Central memory CD8-positive, alpha-beta T cell (primary cell): ENCODE measurements around the gene SORCS2.

Experiments used
- ATAC-seq: fragments of 150-1000 bp; cut with Tn5 transposase; replicated peaks from 2 replicates; pipeline ENCODE4 v1.10.0; 2022; ENCODE audit warnings: mild to moderate bottlenecking, moderate FRiP score, moderate number of reproducible peaks; ENCODE audit not compliant: poor library complexity, severe bottlenecking; ENCODE audit errors: extremely low read depth
- DNase-seq, 2 donors: peaks; one replicate each; pipeline ENCODE4 v3.0.0; 2021; ENCODE audit warnings: low spot score in 2 of 2
- H3K27ac Mint-ChIP-seq: one replicate; pipeline ENCODE4 v1.8.0; 2022; ENCODE audit warnings: low read depth, mild to moderate bottlenecking, moderate library complexity, mixed read lengths
- H3K27me3 Mint-ChIP-seq: one replicate; pipeline ENCODE4 v1.8.0; 2022; ENCODE audit warnings: mixed read lengths
- H3K36me3 Mint-ChIP-seq: one replicate; pipeline ENCODE4 v1.8.0; 2022; ENCODE audit warnings: mild to moderate bottlenecking, moderate library complexity, mixed read lengths; ENCODE audit not compliant: insufficient read depth
- H3K4me1 Mint-ChIP-seq: one replicate; pipeline ENCODE4 v1.8.0; 2022; ENCODE audit warnings: mixed read lengths
- H3K4me3 Mint-ChIP-seq: one replicate; pipeline ENCODE4 v1.8.0; 2022; ENCODE audit warnings: mild to moderate bottlenecking, moderate library complexity, mixed read lengths
- H3K9me3 Mint-ChIP-seq: one replicate; pipeline ENCODE4 v1.8.0; 2022; ENCODE audit warnings: mixed read lengths

The SORCS2 gene

GRCh38 chr4:7547368-7548040 is 355.2 kb downstream of the SORCS2 start:
- Mint-ChIP-seq H3K9me3 (peaks cover 6% of the 10 kb centered on the region), H3K27me3 (peaks cover 44% of the 10 kb centered on the region), H3K27ac (no peak overlapping the region), H3K4me1 (no peaks in the 10 kb centered on the region), H3K36me3 (no peaks in the 10 kb centered on the region), H3K4me3 (no peak overlapping the region)
- no peak for ATAC-seq
- no peak for DNase-seq

GRCh38 chr4:7549866-7550265 is 357.5 kb downstream of the SORCS2 start:
- Mint-ChIP-seq H3K4me1 (no peaks in the 10 kb centered on the region), H3K27ac (no peak overlapping the region), H3K27me3 (peaks cover 44% of the 10 kb centered on the region), H3K36me3 (no peaks in the 10 kb centered on the region), H3K9me3 (peaks cover 28% of the 10 kb centered on the region), H3K4me3 (no peak overlapping the region)
- no peak for DNase-seq
- no peak for ATAC-seq

- Mint-ChIP-seq H3K27me3 (peaks cover 27% of the 10 kb centered on the region), H3K9me3 (peaks cover 28% of the 10 kb centered on the region)
These were observed 360.1 kb downstream of the SORCS2 start for GRCh38 chr4:7552466-7552865.

GRCh38 chr4:7553280-7553679 is 360.9 kb downstream of the SORCS2 start:
- H3K4me1 Mint-ChIP-seq, result no peaks in the 10 kb centered on the region
- H3K27me3 Mint-ChIP-seq, result peaks cover 19% of the 10 kb centered on the region
- ATAC-seq (no peak), DNase-seq (no peak)
- H3K27ac Mint-ChIP-seq, result no peak overlapping the region
- no peak overlapping the region for H3K4me3 Mint-ChIP-seq
- no peaks in the 10 kb centered on the region for H3K36me3 Mint-ChIP-seq
- H3K9me3 Mint-ChIP-seq, result peaks cover 28% of the 10 kb centered on the region

More at GRCh38 chr4:7552466-7552865, 360.1 kb downstream of the SORCS2 start:
- ATAC-seq (no peak), DNase-seq (no peak)
- Mint-ChIP-seq H3K4me1 (no peaks in the 10 kb centered on the region), H3K27ac (no peak overlapping the region), H3K4me3 (no peak overlapping the region), H3K36me3 (no peaks in the 10 kb centered on the region)

- no peak for DNase-seq
- Mint-ChIP-seq H3K4me1 (no peaks in the 10 kb centered on the region), H3K9me3 (peaks cover 28% of the 10 kb centered on the region), H3K27me3 (peaks cover 12% of the 10 kb centered on the region), H3K36me3 (no peaks in the 10 kb centered on the region), H3K4me3 (no peak overlapping the region), H3K27ac (no peak overlapping the region)
- no peak for ATAC-seq
These were observed 362.6 kb downstream of the SORCS2 start for GRCh38 chr4:7554905-7555304.

- H3K9me3 Mint-ChIP-seq, result peaks cover 23% of the 10 kb centered on the region
- no peak overlapping the region for H3K27ac Mint-ChIP-seq
- peaks cover under 1% of the 10 kb centered on the region for H3K27me3 Mint-ChIP-seq
- H3K36me3 Mint-ChIP-seq, result no peaks in the 10 kb centered on the region
- no peaks in the 10 kb centered on the region for H3K4me1 Mint-ChIP-seq
- DNase-seq (no peak), ATAC-seq (no peak)
- H3K4me3 Mint-ChIP-seq, result no peak overlapping the region
These were observed 364.2 kb downstream of the SORCS2 start for GRCh38 chr4:7556558-7556957.

- H3K4me1 Mint-ChIP-seq, result no peaks in the 10 kb centered on the region
- peaks cover 22% of the 10 kb centered on the region for H3K9me3 Mint-ChIP-seq
- DNase-seq (no peak), ATAC-seq (no peak)
- no peaks in the 10 kb centered on the region for H3K27me3 Mint-ChIP-seq
- no peaks in the 10 kb centered on the region for H3K36me3 Mint-ChIP-seq
- H3K4me3 Mint-ChIP-seq, result no peak overlapping the region
- no peak overlapping the region for H3K27ac Mint-ChIP-seq
These were observed 365.1 kb downstream of the SORCS2 start for GRCh38 chr4:7557456-7557855.

GRCh38 chr4:7558436-7558835 is 366.1 kb downstream of the SORCS2 start:
- DNase-seq (no peak), ATAC-seq (no peak)
- Mint-ChIP-seq H3K4me3 (no peak overlapping the region), H3K27me3 (no peaks in the 10 kb centered on the region), H3K27ac (no peak overlapping the region), H3K9me3 (peaks cover 13% of the 10 kb centered on the region), H3K36me3 (no peaks in the 10 kb centered on the region), H3K4me1 (no peaks in the 10 kb centered on the region)

- Mint-ChIP-seq H3K9me3 (peaks cover 4% of the 10 kb centered on the region), H3K4me3 (no peak overlapping the region), H3K4me1 (no peaks in the 10 kb centered on the region), H3K27ac (no peak overlapping the region), H3K27me3 (no peaks in the 10 kb centered on the region), H3K36me3 (no peaks in the 10 kb centered on the region)
- DNase-seq (no peak), ATAC-seq (no peak)
These were observed 367.0 kb downstream of the SORCS2 start for GRCh38 chr4:7559316-7559715.

- Mint-ChIP-seq H3K27ac (no peak overlapping the region), H3K27me3 (no peaks in the 10 kb centered on the region), H3K9me3 (no peaks in the 10 kb centered on the region), H3K4me3 (no peak overlapping the region), H3K4me1 (no peaks in the 10 kb centered on the region), H3K36me3 (no peaks in the 10 kb centered on the region)
- ATAC-seq, result no peak
- DNase-seq, result no peak
These were observed 367.5 kb downstream of the SORCS2 start for GRCh38 chr4:7559741-7560395.

GRCh38 chr4:7561557-7561956 is 369.2 kb downstream of the SORCS2 start:
- Mint-ChIP-seq H3K9me3 (no peaks in the 10 kb centered on the region), H3K27me3 (no peaks in the 10 kb centered on the region), H3K36me3 (no peaks in the 10 kb centered on the region), H3K27ac (no peak overlapping the region), H3K4me1 (no peaks in the 10 kb centered on the region), H3K4me3 (no peak overlapping the region)
- ATAC-seq, result no peak
- DNase-seq, result no peak

GRCh38 chr4:7564242-7564641 is 371.9 kb downstream of the SORCS2 start:
- no peak overlapping the region for H3K4me3 Mint-ChIP-seq
- no peaks in the 10 kb centered on the region for H3K36me3 Mint-ChIP-seq
- H3K27me3 Mint-ChIP-seq, result no peaks in the 10 kb centered on the region
- ATAC-seq (no peak), DNase-seq (no peak)
- H3K4me1 Mint-ChIP-seq, result no peaks in the 10 kb centered on the region
- H3K9me3 Mint-ChIP-seq, result no peaks in the 10 kb centered on the region
- no peak overlapping the region for H3K27ac Mint-ChIP-seq

- no peaks in the 10 kb centered on the region for H3K36me3 Mint-ChIP-seq
- no peaks in the 10 kb centered on the region for H3K27me3 Mint-ChIP-seq
- no peak overlapping the region for H3K27ac Mint-ChIP-seq
- ATAC-seq, result no peak
- no peak overlapping the region for H3K4me3 Mint-ChIP-seq
- no peaks in the 10 kb centered on the region for H3K4me1 Mint-ChIP-seq
- H3K9me3 Mint-ChIP-seq, result no peaks in the 10 kb centered on the region
- no peak for DNase-seq
These were observed 373.1 kb downstream of the SORCS2 start for GRCh38 chr4:7565483-7565882.
